IgD-negative memory B cell (primary cell): ENCODE measurements around the gene ZNF507. TPM values are rescaled to one million over a fixed set of nuclear protein-coding genes. Genes with fewer than 3 reads are reported as not detected.
"Not testable (repeated sequence)": the region's sequence is repeated elsewhere in the genome, so short reads cannot be mapped to it uniquely, and the experiment has no call there.

Source experiments
- H3K27ac Mint-ChIP-seq, 3 donors: one replicate each; pipeline ENCODE4 v1.8.0; 2020 to 2022; ENCODE audit warnings: mild to moderate bottlenecking in 3 of 3, mixed read lengths in 3 of 3, moderate library complexity in 1 of 3
- H3K27me3 Mint-ChIP-seq: one replicate; pipeline ENCODE4 v1.8.0; 2021; ENCODE audit warnings: mixed read lengths
- H3K36me3 Mint-ChIP-seq: one replicate; pipeline ENCODE4 v1.8.0; 2020; ENCODE audit warnings: mild to moderate bottlenecking, mixed read lengths
- H3K4me1 Mint-ChIP-seq, 3 donors: one replicate each; pipeline ENCODE4 v1.8.0; 2020 to 2022; ENCODE audit warnings: mixed read lengths in 3 of 3, mild to moderate bottlenecking in 1 of 3
- H3K4me3 Mint-ChIP-seq, 4 donors: one replicate each; pipeline ENCODE4 v1.8.0; 2020 to 2022; ENCODE audit warnings: mild to moderate bottlenecking in 4 of 4, mixed read lengths in 4 of 4, moderate library complexity in 3 of 4
- H3K9me3 Mint-ChIP-seq, 3 donors: one replicate each; pipeline ENCODE4 v1.8.0; 2020 to 2021; ENCODE audit warnings: mixed read lengths in 3 of 3, mild to moderate bottlenecking in 1 of 3
- polyA plus RNA-seq: library from polyadenylated mRNA; unstranded; fragments of 300-500 nt; fragmentation: Illumina TruSeq; gene quantifications from one replicate; pipeline ENCODE4 v1.2.3, GENCODE V29; 2021

The ZNF507 gene
- polyA plus RNA-seq, 1 donor from 2014 or later, result 6.9 TPM

- peak overlapping the region in 1 of 3 donors; percentile 28 for H3K27ac Mint-ChIP-seq
- no peak overlapping the region for H3K4me3 Mint-ChIP-seq
- peaks cover 21 to 26% (median 24%) of the 10 kb centered on the region in 3 donors for H3K4me1 Mint-ChIP-seq
- H3K27me3 Mint-ChIP-seq, result no peaks in the 10 kb centered on the region
- H3K9me3 Mint-ChIP-seq, result peaks cover 0 to 4% (median 0%) of the 10 kb centered on the region in 3 donors
- H3K36me3 Mint-ChIP-seq, result peaks cover 28% of the 10 kb centered on the region
Observed at GRCh38 chr19:32368787-32369186, 23.4 kb downstream of the ZNF507 start.

- Mint-ChIP-seq H3K4me1 (peaks cover 5 to 12% (median 7%) of the 10 kb centered on the region in 3 donors), H3K36me3 (peaks cover 21% of the 10 kb centered on the region), H3K27me3 (no peaks in the 10 kb centered on the region), H3K27ac (no peak overlapping the region), H3K4me3 (no peak overlapping the region), H3K9me3 (peaks cover 0 to 4% (median 0%) of the 10 kb centered on the region in 3 donors)
Observed at GRCh38 chr19:32372726-32373517, 27.5 kb downstream of the ZNF507 start.

- H3K27me3 Mint-ChIP-seq, result no peaks in the 10 kb centered on the region
- no peak overlapping the region for H3K27ac Mint-ChIP-seq
- H3K36me3 Mint-ChIP-seq, result peaks cover 21% of the 10 kb centered on the region
- peaks cover 0 to 10% (median 3%) of the 10 kb centered on the region in 3 donors for H3K4me1 Mint-ChIP-seq
- peaks cover 0 to 4% (median 0%) of the 10 kb centered on the region in 3 donors for H3K9me3 Mint-ChIP-seq
- H3K4me3 Mint-ChIP-seq, result no peak overlapping the region
Observed at GRCh38 chr19:32373585-32374295, 28.3 kb downstream of the ZNF507 start.

GRCh38 chr19:32374362-32374761, 29.0 kb downstream of the ZNF507 start:
- H3K36me3 Mint-ChIP-seq, result peaks cover 21% of the 10 kb centered on the region
- H3K27me3 Mint-ChIP-seq, H3K27ac Mint-ChIP-seq, H3K4me1 Mint-ChIP-seq, H3K9me3 Mint-ChIP-seq, H3K4me3 Mint-ChIP-seq: not testable (repeated sequence)

- not testable (repeated sequence) for H3K36me3 Mint-ChIP-seq, H3K27me3 Mint-ChIP-seq, H3K27ac Mint-ChIP-seq, H3K4me1 Mint-ChIP-seq, H3K4me3 Mint-ChIP-seq, H3K9me3 Mint-ChIP-seq
Observed at GRCh38 chr19:32377088-32377487, 31.7 kb downstream of the ZNF507 start.

- H3K4me3 Mint-ChIP-seq, result no peak overlapping the region
- H3K27me3 Mint-ChIP-seq, result no peaks in the 10 kb centered on the region
- no peaks in the 10 kb centered on the region for H3K9me3 Mint-ChIP-seq
- H3K27ac Mint-ChIP-seq, result no peak overlapping the region
- H3K36me3 Mint-ChIP-seq, result no peaks in the 10 kb centered on the region
- peaks cover 0 to 4% (median 2%) of the 10 kb centered on the region in 3 donors for H3K4me1 Mint-ChIP-seq
Observed at GRCh38 chr19:32380269-32380668, 34.9 kb downstream of the ZNF507 start.

- no peak overlapping the region for H3K4me3 Mint-ChIP-seq
- no peak overlapping the region for H3K27ac Mint-ChIP-seq
- no peaks in the 10 kb centered on the region for H3K36me3 Mint-ChIP-seq
- peaks cover 0 to 2% (median 0%) of the 10 kb centered on the region in 3 donors for H3K9me3 Mint-ChIP-seq
- no peaks in the 10 kb centered on the region for H3K27me3 Mint-ChIP-seq
- peaks cover 0 to 3% (median under 1%) of the 10 kb centered on the region in 3 donors for H3K4me1 Mint-ChIP-seq
Observed at GRCh38 chr19:32387701-32388392, 42.4 kb downstream of the ZNF507 start.

GRCh38 chr19:32388393-32388855, 43.0 kb downstream of the ZNF507 start:
- H3K36me3 Mint-ChIP-seq, result no peaks in the 10 kb centered on the region
- peaks cover 0 to 2% (median 0%) of the 10 kb centered on the region in 3 donors for H3K9me3 Mint-ChIP-seq
- H3K27me3 Mint-ChIP-seq, result no peaks in the 10 kb centered on the region
- H3K4me1 Mint-ChIP-seq, result peaks cover 0 to 3% (median 0%) of the 10 kb centered on the region in 3 donors
- H3K27ac Mint-ChIP-seq, result no peak overlapping the region
- H3K4me3 Mint-ChIP-seq, result no peak overlapping the region

- Mint-ChIP-seq H3K27me3 (no peaks in the 10 kb centered on the region), H3K27ac (no peak overlapping the region)
Observed at GRCh38 chr19:32392901-32393300, 47.5 kb downstream of the ZNF507 start.

GRCh38 chr19:32396046-32396652, 50.7 kb downstream of the ZNF507 start:
- Mint-ChIP-seq H3K4me1 (peaks cover 0 to 7% (median 0%) of the 10 kb centered on the region in 3 donors), H3K36me3 (peaks cover 3% of the 10 kb centered on the region), H3K27me3 (no peaks in the 10 kb centered on the region), H3K4me3 (no peak overlapping the region), H3K9me3 (peaks cover 0 to 2% (median 0%) of the 10 kb centered on the region in 3 donors), H3K27ac (peak overlapping the region in 1 of 3 donors; percentile 74)

More at GRCh38 chr19:32392901-32393300, 47.5 kb downstream of the ZNF507 start:
- Mint-ChIP-seq H3K9me3 (peaks cover 0 to 2% (median 0%) of the 10 kb centered on the region in 3 donors), H3K4me3 (peak overlapping the region in 1 of 4 donors; percentile 10), H3K36me3 (peaks cover 3% of the 10 kb centered on the region), H3K4me1 (peaks cover 0 to 7% (median 0%) of the 10 kb centered on the region in 3 donors)

GRCh38 chr19:32397671-32398101, 52.3 kb downstream of the ZNF507 start:
- H3K27me3 Mint-ChIP-seq, result no peaks in the 10 kb centered on the region
- H3K4me1 Mint-ChIP-seq, result peaks cover 0 to 6% (median 0%) of the 10 kb centered on the region in 3 donors
- H3K9me3 Mint-ChIP-seq, result no peaks in the 10 kb centered on the region
- no peak overlapping the region for H3K27ac Mint-ChIP-seq
- peaks cover 3% of the 10 kb centered on the region for H3K36me3 Mint-ChIP-seq
- no peak overlapping the region for H3K4me3 Mint-ChIP-seq

GRCh38 chr19:32401992-32402391, 56.6 kb downstream of the ZNF507 start:
- no peaks in the 10 kb centered on the region for H3K27me3 Mint-ChIP-seq
- H3K4me3 Mint-ChIP-seq, result peak overlapping the region in 1 of 4 donors; percentile 23
- peaks cover 4 to 9% (median 7%) of the 10 kb centered on the region in 3 donors for H3K4me1 Mint-ChIP-seq
- no peaks in the 10 kb centered on the region for H3K9me3 Mint-ChIP-seq
- H3K27ac Mint-ChIP-seq, result peak overlapping the region in 1 of 3 donors; percentile 1
- H3K36me3 Mint-ChIP-seq, result no peaks in the 10 kb centered on the region

- peak overlapping the region in 1 of 3 donors; percentile 43 for H3K27ac Mint-ChIP-seq
- no peaks in the 10 kb centered on the region for H3K36me3 Mint-ChIP-seq
- no peaks in the 10 kb centered on the region for H3K9me3 Mint-ChIP-seq
- H3K4me3 Mint-ChIP-seq, result peak overlapping the region in 3 of 4 donors; percentile 27 to 96 (median 92)
- peaks cover 4 to 11% (median 9%) of the 10 kb centered on the region in 3 donors for H3K4me1 Mint-ChIP-seq
- no peaks in the 10 kb centered on the region for H3K27me3 Mint-ChIP-seq
Observed at GRCh38 chr19:32403291-32403995, 58.0 kb downstream of the ZNF507 start.
